Coronary artery (tissue), 2 donors: ENCODE results near the gene RAPGEF2.
"Not testable (repeated sequence)": the region's sequence is repeated elsewhere in the genome, so short reads cannot be mapped to it uniquely, and the experiment has no call there.

Source experiments
- DNase-seq: peaks from one replicate; pipeline ENCODE4 v3.0.0-alpha.2; 2017; ENCODE audit warnings: low spot score
- H3K27ac ChIP-seq, 2 donors: fragments of 200-600 bp; sonication (generic); one replicate each; pipeline ENCODE4 v1.5.1; 2016 to 2019
- H3K4me3 ChIP-seq: fragments of 200-600 bp; sonication (generic); 2 replicates; pipeline ENCODE4 v1.5.1; 2016; ENCODE audit warnings: mild to moderate bottlenecking, moderate library complexity
- TF ChIP-seq, protein P1 (sequence below): fragments of 200-600 bp; sonication (generic); IDR thresholded peaks from one replicate; pipeline ENCODE4 v1.5.1; 2019; ENCODE audit warnings: antibody characterized with exemption

Gene RAPGEF2

DNA sequence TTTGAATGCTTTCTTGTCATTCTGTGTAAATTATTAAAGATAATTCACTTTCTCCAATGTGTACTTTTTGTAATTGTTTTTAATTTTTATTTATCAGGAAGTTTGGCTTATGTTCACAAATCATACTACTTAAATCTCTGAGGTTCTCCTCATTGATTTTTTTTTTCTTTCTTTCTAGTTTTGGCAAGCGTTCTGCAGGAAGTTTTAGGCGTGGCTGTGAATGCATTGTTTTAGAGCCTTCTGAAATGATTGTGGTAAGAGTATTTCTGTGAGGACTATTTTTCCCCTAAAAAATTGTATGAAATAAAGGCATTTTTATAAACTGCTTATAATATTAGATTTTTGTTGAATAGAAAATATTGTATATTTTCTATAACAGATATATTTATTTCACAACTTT is 135.8 kb downstream of the RAPGEF2 start:
- Histone ChIP-seq H3K4me3 (no peak overlapping the region), H3K27ac (no peak overlapping the region)
- no peak for DNase-seq
- TF ChIP-seq, protein P1, sequence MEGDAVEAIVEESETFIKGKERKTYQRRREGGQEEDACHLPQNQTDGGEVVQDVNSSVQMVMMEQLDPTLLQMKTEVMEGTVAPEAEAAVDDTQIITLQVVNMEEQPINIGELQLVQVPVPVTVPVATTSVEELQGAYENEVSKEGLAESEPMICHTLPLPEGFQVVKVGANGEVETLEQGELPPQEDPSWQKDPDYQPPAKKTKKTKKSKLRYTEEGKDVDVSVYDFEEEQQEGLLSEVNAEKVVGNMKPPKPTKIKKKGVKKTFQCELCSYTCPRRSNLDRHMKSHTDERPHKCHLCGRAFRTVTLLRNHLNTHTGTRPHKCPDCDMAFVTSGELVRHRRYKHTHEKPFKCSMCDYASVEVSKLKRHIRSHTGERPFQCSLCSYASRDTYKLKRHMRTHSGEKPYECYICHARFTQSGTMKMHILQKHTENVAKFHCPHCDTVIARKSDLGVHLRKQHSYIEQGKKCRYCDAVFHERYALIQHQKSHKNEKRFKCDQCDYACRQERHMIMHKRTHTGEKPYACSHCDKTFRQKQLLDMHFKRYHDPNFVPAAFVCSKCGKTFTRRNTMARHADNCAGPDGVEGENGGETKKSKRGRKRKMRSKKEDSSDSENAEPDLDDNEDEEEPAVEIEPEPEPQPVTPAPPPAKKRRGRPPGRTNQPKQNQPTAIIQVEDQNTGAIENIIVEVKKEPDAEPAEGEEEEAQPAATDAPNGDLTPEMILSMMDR, result no peak

DNA sequence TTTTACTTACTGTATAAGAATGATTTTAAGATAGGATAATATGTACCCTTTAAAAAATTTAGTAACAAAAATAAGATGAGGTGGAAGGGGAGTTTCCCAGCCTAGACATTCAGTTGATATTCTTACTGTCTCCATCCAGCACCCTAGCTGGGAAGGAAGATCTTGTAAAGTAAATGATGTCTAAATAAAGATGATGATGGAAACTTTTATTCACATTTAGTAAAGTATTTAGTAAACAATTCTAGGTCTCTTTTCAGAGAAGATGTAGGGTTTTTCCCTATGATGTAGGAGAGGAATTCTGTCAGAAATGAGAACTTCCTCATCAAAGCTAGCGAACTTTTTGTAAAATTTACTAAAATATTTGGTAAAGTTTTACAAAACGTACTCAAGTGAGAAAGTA is 136.8 kb downstream of the RAPGEF2 start:
- TF ChIP-seq, protein P1, result no peak
- DNase-seq, result no peak
- Histone ChIP-seq H3K4me3 (no peak overlapping the region), H3K27ac (peak overlapping the region in 1 of 2 donors; percentile 72)

DNA sequence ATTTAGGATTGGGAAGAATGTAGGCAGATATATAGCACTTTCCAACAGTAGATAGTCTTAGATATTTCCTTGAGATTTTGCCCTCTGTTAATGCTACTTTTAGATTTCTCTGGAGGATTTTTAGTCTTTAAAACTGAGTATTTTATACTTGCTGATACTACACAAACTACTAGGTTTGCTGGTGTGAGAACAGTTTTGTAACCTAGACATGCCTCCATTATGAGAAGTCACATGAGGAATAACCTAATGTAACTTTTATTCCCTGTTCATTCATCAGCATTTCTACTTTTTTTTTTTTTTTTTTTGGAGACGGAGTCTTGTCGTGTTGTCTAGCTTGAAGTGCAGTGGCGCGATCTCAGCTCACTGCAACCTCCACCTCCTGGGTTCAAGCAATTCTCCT is 137.2 kb downstream of the RAPGEF2 start:
- Histone ChIP-seq H3K4me3 (no peak overlapping the region), H3K27ac (peak overlapping the region in 1 of 2 donors; percentile 72)
- DNase-seq, result no peak
- TF ChIP-seq, protein P1, result no peak

DNA sequence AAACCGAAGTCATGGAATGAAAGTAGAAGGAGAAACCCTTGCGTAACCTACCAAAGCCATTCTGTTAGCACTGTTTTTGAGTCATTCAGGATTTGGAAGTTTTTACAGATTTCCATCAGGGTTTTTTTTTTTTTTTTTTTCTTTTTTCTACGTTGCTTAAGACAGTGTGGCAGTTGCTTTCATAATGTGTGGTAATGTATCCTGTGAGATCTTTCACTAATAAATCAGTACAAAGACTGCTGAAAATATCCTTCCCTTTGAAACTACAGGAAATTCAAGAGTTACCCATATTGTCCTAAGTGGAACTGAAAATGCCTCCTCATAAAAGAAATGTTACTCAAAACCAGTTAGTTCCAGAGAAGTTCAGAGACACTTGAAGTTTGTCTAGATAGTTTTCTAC is 137.8 kb downstream of the RAPGEF2 start:
- Histone ChIP-seq H3K4me3 (peak overlapping the region; percentile 14), H3K27ac (peak overlapping the region in 1 of 2 donors; percentile 39)
- DNase-seq, result no peak
- TF ChIP-seq, protein P1, result no peak

DNA sequence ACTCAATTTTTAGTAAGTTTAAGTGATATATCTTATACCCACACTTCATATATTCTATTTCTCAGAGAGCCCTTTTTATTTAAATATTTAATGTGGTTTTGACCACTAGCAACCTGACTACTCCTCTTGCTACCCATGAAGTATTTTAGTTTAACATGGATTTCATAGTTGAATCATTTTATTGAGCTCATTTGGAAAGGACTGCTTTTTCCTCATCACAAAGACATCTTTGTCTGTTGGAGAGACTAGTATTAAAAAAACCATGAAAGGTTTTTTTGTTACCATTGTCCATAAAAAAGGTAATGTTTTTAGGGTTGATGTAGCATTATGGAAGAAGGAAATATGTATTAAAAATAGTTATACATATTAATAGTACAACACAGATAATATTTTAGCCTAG is 139.5 kb downstream of the RAPGEF2 start:
- DNase-seq, result no peak
- Histone ChIP-seq H3K4me3 (no peak overlapping the region), H3K27ac (no peak overlapping the region)
- TF ChIP-seq, protein P1, result no peak

DNA sequence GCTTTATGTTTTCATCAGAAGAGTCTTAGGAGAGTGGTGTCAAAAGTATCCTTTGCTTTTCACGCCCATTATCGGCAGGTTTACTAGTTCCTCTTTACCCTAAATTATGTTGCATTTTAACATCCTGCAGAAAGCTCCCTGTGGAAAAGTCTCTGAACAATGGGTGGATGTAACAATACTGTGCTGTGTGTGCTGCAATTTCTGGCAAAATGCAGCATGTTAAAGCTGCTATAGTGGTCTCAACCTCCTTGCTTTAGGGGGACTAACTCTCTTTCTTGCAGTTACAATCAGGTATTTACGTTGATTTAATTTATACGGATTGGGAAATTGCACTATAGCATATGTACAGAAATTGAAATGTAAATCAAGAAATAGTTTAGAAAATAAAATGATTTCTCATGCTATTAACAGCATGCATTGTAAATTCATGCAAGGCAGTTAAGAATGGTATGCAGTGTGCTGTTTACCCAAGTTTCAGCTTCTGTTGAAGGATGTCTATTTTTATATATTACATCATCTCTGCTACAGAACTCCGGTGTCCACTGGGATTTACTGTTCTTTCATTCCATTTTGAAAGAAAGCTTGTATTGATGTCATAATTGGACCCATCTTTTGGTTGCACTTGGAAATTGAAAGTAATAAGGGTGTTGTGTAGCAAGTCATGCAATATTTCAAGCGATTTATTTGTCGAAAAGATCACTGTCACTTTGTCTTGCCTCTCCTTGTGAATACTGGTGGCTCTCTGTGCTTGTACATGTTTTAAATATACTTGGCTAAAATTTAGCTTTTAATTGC is 145.7 kb downstream of the RAPGEF2 start:
- TF ChIP-seq, protein P1, result no peak
- H3K4me3 ChIP-seq, result peak overlapping the region; percentile 61
- peak overlapping the region in 1 of 2 donors; percentile 52 for H3K27ac ChIP-seq
- no peak for DNase-seq

DNA sequence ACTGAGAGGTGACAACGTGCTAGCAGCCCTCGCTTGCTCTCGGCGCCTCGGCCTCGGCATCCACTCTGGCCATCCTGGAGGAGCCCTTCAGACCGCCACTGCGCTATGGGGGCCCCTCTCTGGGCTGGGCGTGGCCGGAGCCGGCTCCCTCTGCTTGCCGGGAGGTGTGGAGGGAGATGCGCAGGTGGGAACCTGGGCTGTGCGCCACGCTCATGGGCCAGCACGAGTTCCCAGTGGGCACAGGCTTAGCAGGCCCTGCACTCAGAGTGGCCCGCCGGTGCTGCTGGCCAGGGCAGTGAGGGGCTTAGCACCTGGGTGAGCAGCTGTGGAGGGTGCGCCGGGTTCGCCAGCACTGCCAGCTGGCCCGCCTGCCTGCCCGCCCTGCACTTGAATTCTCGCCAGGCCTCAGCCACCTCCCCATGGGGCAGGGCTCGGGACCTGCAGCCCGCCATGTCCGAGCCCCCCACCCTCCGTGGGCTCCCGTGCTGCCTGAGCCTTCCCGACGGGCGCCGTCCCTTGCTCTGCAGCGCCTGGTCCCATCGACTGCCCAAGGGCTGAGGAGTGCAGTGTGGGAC is 148.0 kb downstream of the RAPGEF2 start:
- no peak for DNase-seq
- no peak overlapping the region for H3K27ac ChIP-seq

DNA sequence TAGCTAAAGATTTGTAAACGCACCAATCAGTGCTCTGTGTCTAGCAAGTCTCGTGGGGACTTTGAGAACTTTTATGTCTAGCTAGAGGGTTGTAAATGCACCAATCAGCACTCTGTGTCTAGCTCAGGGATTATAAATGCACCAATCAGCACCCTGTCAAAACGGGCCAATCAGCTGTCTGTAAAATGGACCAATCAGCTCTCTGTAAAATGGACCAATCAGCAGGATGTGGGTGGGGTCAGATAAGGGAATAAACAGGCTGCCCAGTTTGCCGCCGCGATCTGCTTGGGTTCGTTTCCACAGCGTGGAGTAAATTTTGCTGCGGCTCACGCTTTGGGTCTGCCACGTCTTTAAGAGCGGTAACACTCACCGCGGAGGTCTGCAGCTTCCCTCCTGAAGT is 148.7 kb downstream of the RAPGEF2 start:
- not testable (repeated sequence) for H3K4me3 ChIP-seq, H3K27ac ChIP-seq, DNase-seq

More for the DNA sequence above, 148.0 kb downstream of the RAPGEF2 start:
- TF ChIP-seq, protein P1, result no peak
- no peak overlapping the region for H3K4me3 ChIP-seq
